DMS114 treated with DMSO at 0.1 percent for 48 hours (cell line): ENCODE data around the gene SYT8.

Experiments
- DNase-seq: peaks from one replicate; lab custom pipeline; 2025; ENCODE audit not compliant: unreplicated experiment; lab: John Stamatoyannopoulos, UW

SYT8 gene

DNA sequence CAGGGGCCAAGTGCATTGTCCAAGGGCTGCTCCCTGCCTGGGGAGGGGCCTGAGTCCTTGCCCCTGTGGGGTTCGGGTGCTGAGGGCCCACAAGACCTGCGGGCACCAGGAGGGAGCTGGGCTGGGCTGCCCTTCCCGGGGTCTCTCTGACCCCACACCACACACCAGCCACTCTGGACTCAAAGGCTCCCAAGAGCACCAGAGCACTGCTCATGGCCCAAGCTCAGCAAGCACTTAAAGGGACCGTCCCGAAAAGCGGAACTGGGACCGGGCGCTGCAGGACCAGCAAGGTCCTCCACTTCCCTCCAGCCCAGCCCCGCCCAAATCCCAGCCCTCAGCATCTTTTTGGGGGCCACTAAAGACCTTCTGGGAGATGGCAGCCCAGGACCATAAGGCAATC, 23.4 kb downstream of the SYT8 start:
- no peak for DNase-seq

- DNase-seq = no peak
Measured at GRCh38 chr11:1858576-1858975, 23.8 kb downstream of the SYT8 start.

DNA sequence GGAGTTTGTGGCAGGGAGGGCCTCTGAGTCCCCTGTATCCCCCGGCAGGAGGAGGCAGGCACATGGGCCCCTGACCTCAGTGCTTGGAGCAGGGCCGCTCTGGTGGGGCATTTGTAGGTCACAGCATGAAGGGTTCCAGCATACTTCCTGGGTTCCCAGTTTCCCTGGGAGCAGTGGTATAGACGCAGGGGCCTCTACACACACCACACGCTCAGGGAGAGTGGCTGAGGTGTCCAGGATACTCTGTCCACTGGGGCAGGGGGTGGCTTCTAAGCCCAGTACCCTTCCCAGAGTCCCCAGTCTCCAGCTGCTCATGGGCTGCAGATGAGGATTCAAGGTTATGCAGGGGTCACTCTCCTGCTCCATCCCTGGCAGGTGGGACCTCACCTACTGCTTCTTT, 24.2 kb downstream of the SYT8 start:
- no peak for DNase-seq

GRCh38 chr11:1860108-1860507, 25.3 kb downstream of the SYT8 start:
- no peak for DNase-seq

DNA sequence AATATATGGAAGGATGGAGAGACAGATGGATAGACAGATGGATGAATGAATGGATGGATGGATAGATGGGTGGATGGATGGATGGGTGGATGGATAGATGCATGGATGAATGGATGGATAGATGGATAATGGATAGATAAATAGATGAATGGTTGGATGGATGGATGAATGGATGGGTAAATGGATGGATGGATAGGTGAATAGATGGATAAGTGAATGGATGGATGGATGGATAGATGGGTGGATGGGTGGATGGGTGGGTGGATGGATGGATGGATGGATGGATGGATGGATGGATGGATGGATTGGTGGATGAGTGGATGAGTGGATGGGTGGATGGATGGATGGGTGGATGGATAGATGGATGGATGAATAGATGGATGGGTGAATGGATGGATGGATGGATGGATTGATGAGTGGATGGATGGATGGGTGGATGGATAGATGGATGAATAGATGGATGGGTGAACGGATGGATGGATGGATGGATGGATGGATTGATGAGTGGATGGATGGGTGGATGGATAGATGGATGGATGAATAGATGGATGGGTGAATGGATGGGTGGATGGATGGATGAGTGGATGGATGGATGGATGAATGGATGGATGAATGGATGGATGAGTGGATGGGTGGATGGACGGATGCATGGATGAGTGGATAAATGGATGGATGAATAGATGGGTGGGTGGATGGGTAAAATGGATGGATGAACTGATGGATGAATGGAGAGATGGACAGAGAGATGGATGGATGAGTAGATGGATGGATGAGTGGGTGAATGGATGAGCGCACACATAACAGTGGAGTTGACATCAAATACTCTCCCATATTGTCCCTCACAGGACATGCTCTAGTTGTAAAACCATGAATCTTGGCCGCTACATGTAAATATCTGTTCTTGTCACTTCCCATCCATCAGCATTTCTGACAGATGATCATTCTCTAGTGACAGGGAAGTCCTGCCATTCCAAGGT, 26.9 kb downstream of the SYT8 start:
- no peak for DNase-seq

DNA sequence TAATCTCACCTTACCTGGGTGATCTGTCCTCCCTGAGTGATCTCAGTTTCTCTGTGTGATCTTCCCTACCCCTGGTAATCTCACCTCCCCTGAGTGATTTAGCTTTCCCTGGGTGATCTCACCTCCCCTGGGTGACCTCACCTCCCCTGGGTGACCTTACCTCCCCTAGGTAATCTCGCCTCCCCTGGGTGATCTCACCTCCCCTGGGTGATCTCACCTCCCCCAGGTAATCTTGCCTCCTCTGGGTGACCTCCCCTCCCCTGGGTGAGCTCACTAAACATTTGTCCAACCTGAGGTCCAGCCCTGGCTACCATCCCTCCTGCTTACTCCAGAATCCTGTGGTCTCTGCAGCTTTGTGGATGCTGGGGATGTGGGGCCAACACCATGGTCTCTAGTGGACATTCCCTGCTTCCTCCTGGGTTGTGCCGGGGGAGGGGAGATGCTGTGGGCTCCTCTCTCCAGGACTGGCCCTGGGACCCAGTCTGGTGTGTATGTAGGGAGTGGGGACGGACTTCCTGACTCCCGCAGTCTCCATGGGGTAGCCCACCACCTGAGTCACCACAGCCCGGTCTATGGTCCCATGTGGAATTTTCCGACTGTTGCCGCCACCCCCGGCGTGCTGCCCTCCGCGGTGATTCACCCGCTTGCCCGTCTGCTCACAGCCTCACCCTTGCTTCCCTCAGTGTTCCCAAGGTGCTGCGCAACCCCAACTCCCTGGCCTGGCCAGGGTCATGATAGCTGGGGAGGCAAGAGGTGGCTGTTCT, 28.0 kb downstream of the SYT8 start:
- DNase-seq = no peak

DNA sequence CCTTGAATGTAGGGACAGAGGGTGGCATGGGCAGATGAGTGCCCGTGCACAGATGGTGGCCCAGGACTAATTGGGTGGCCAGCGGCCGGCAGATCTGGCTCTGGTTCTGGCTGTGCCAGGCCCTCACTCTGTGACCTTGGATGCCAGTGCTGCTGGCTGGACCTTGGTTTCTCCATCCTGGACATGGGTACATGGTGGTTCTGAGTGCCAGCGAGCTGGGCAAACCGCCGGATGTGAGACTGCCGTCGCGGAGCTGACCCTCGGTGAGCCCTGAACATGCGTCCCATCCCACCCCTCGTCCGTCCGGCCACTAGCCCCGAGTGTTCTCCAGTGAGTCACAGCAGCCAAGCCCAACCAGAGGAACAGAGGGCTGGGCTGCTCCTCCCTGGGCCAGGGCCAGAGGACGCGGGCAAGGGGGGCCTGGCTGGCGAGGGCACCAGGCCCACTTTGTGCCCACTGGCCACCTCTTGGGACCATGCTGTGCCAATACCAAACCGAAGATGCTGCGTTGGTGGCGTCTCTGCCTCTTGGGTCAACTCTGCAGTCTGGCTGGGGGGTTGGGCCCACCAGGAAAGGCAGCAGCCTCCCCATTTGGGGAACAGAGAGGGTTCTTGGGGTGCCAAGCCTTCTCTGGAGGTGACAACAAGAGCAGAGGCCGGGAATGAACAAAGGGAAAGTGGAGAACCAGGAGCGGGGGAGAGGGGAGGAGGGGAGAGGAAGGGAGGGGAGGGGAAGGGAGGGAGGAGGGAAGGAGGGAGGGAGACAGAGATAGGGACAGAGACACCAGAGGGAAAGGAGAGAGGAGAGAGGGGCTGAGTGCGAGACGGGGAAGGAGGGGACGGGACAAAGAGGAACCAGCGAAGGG, 28.8 kb downstream of the SYT8 start:
- no peak for DNase-seq

DNA sequence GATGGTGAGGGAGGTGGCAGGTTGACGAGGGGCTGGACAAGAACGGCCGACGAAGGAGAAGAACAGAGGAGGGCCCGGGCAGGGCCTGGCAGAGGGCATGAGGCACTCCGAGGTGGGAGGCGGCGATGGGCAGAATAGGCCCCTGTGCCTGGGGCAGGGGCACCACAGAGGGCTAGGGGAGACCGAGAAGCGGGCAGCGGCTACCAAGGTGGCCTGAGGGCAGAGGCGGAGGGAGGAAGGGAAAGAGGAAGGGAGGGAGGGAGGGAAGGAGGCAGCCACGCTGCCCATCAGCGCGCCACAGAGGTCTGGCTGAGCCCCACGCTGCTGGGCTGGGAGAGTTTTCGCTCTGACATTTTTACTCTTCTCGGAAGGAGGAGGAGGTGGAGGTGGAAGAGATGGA, 29.4 kb downstream of the SYT8 start:
- DNase-seq = no peak

- no peak for DNase-seq
Measured at GRCh38 chr11:1864831-1865665, 30.3 kb downstream of the SYT8 start.

GRCh38 chr11:1866226-1866625, 31.4 kb downstream of the SYT8 start:
- DNase-seq = no peak

DNA sequence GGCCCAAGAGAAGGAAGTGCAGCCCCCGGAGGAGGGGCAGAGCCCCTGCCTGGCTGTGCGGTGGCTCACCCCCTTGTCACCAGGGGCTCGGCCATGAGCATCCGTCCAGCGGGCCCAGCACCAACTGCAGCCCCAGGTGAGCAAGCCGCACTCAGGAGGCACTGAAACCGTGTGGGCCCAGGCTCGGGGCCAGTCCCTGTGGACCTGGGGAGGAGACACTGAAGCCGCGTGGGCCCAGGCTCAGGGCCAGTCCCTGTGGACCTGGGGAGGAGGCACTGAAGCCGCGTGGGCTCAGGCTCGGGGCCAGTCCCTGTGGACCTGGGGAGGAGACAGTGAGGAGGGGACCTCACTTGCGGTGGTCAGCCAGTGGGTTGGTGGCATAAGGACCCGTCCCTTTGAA, 32.0 kb downstream of the SYT8 start:
- no peak for DNase-seq

DNA sequence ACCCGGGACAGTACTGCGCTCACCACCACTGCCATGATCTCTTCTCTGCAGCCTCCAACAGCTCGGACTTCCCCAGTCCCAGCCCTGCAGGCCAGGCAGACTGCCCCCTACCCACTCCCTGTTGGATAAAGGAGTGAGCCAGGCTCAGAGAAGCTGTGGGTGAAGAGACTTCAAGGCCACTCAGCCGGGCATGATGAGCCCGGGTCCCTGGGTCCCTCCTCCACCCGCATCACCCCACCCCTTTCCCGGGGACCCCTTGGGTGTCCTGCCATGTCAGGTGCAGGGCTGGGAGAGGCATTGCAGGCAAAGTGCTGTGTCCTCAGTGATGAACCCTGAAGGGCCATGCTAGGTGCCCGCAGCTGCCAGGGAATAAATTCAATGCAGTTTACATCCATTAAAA, 32.6 kb downstream of the SYT8 start:
- DNase-seq = no peak

- no peak for DNase-seq
Measured at GRCh38 chr11:1868056-1868635, 33.4 kb downstream of the SYT8 start.

DNA sequence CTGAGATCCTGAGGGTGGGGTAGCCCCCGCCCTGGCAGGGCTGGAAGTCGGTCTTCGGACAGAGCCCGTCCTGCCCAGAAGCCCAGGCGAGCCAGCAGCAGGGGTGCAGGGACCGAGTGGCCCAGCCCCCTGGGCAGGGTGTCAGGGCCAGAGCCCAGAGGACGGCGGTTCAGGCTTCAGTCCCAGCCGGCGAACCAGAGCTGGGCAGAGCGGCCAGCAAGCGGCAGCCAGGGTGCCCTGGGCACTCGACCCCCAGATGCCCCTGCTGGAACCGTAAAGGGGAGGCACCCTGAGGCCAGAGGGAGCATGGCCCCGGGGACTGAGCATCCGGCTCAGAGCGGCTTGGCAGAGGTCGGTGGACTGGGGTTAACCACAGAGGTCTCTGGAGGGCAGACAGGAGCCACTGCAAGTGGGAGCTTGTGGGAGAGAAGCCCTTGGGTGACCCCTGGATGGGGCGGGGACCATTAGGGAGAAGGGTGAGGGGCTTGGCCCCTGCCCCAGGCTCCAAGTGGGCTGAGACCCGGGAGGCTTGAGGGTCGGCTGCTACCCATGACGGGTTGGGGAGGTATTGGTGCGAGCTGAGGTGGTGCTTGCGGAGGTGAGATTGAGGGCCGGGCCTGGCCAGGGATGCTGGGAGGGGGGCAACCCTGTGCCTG, 34.0 kb downstream of the SYT8 start:
- DNase-seq = no peak

- no peak for DNase-seq
Measured at GRCh38 chr11:1869427-1870325, 34.9 kb downstream of the SYT8 start.

GRCh38 chr11:1870326-1870696, 35.5 kb downstream of the SYT8 start:
- DNase-seq = no peak

GRCh38 chr11:1870721-1871466, 36.1 kb downstream of the SYT8 start:
- DNase-seq = no peak

- no peak for DNase-seq
Measured at GRCh38 chr11:1871531-1871930, 36.7 kb downstream of the SYT8 start.
